Endothelial cell of umbilical vein (primary cell): ENCODE data around the gene TBC1D17. TPM values are rescaled to one million over a fixed set of nuclear protein-coding genes. Genes with fewer than 3 reads are reported as not detected.

Experiments
- BruUV-seq: library from RNA; stranded (reverse); fragments of 400-500 nt; replicated peaks from 2 replicates; lab custom pipeline; 2021; lab: Mats Ljungman, UMichigan
- CTCF ChIA-PET: fragments of 300-600, 350-600 bp; sonication (Branson Sonifier 250); formaldehyde crosslinking; loops from one replicate; lab custom pipeline; 2021; ENCODE audit warnings: antibody characterized with exemption, inconsistent platforms; lab: Charles Lee
- POLR2A ChIA-PET: fragments of 300-600, 350-600 bp; sonication (Branson Sonifier 250); formaldehyde crosslinking; loops from one replicate; lab custom pipeline; 2021; ENCODE audit warnings: antibody characterized with exemption, inconsistent platforms; lab: Charles Lee
- DNase-seq: peaks from one replicate; pipeline ENCODE4 v3.0.0-alpha.2; 2011; ENCODE audit warnings: low read depth, low spot score
- FAIRE-seq: peaks from 2 replicates; lab custom pipeline; 2011; peaks lifted over from hg19 to GRCh38; lab: Jason Lieb, UNC
- H2AFZ ChIP-seq: 2 replicates; pipeline ENCODE4 v1.6.0; 2012; ENCODE audit warnings: low read depth, low read length, control low read depth, inconsistent platforms
- H3K27ac ChIP-seq: 2 replicates; pipeline ENCODE4 v1.5.1; 2011; ENCODE audit warnings: low read depth, mild to moderate bottlenecking, control low read depth, low read length, moderate library complexity; ENCODE audit not compliant: insufficient read depth
- H3K27me3 ChIP-seq, 2 experiments: 2 replicates each; pipeline versions ENCODE4 v1.6.0 to v1.6.1; 2011; ENCODE audit warnings: low read length in 2 of 2, mixed read lengths in 1 of 2; ENCODE audit not compliant: control insufficient read depth in 2 of 2, insufficient read depth in 2 of 2
- H3K36me3 ChIP-seq, 2 experiments: 2 replicates in 1 of 2; 3 replicates in 1 of 2; pipeline ENCODE4 v1.5.1; 2011; ENCODE audit warnings: low read length in 2 of 2, mild to moderate bottlenecking in 1 of 2, moderate library complexity in 1 of 2; ENCODE audit not compliant: control insufficient read depth in 2 of 2, insufficient read depth in 2 of 2; ENCODE audit errors: extremely low read depth in 1 of 2
- H3K4me1 ChIP-seq: 3 replicates; pipeline ENCODE4 v1.5.1; 2011; ENCODE audit warnings: mild to moderate bottlenecking, low read length; ENCODE audit not compliant: control insufficient read depth, insufficient read depth; ENCODE audit errors: extremely low read depth
- H3K4me2 ChIP-seq: 2 replicates; pipeline ENCODE4 v1.6.1; 2011; ENCODE audit warnings: low read length, control low read depth, mixed read lengths; ENCODE audit not compliant: insufficient read depth
- H3K4me3 ChIP-seq, 3 experiments: fragments of 200-600 bp in 1 of 3; sonication (generic), shearing (Covaris generic) in 1 of 3; replicated peaks in 1 of 3; 2 replicates each; pipeline ENCODE4 v1.5.1; 2011 to 2016; ENCODE audit warnings: control low read depth in 3 of 3, low read length in 3 of 3, mild to moderate bottlenecking in 2 of 3, inconsistent platforms in 1 of 3, low read depth in 1 of 3, moderate library complexity in 1 of 3; ENCODE audit not compliant: insufficient read depth in 1 of 3
- H3K79me2 ChIP-seq: 2 replicates; pipeline ENCODE4 v1.6.0; 2012; ENCODE audit warnings: low read length, inconsistent platforms; ENCODE audit not compliant: control insufficient read depth, insufficient read depth
- H3K9ac ChIP-seq: replicated peaks from 2 replicates; pipeline ENCODE3; 2011; ENCODE audit warnings: low read length, control low read depth; ENCODE audit not compliant: insufficient read depth; ENCODE audit errors: extremely low read depth
- H3K9me1 ChIP-seq: replicated peaks from 3 replicates; pipeline ENCODE4 v1.6.0; 2011; ENCODE audit warnings: mild to moderate bottlenecking, low read length; ENCODE audit not compliant: control insufficient read depth, insufficient read depth; ENCODE audit errors: extremely low read depth
- H3K9me3 ChIP-seq: replicated peaks from 2 replicates; pipeline ENCODE4 v1.5.1; 2012; ENCODE audit warnings: low read length, inconsistent platforms; ENCODE audit not compliant: control insufficient read depth, insufficient read depth
- H4K20me1 ChIP-seq: replicated peaks from 2 replicates; pipeline ENCODE3; 2011; ENCODE audit warnings: mild to moderate bottlenecking, low read length; ENCODE audit not compliant: control insufficient read depth, insufficient read depth; ENCODE audit errors: extremely low read depth
- CTCF ChIP-seq, 2 donors: IDR thresholded peaks; 1 replicate in 1 of 2; 2 replicates in 1 of 2; pipeline ENCODE4 v1.5.1; 2011; ENCODE audit warnings: low read length in 2 of 2, mild to moderate bottlenecking in 2 of 2, moderate library complexity in 2 of 2, control low read depth in 1 of 2, inconsistent platforms in 1 of 2, low read depth in 1 of 2; ENCODE audit not compliant: insufficient read depth in 1 of 2; ENCODE audit errors: extremely low read depth in 1 of 2
- EZH2 ChIP-seq: IDR thresholded peaks from 2 replicates; pipeline ENCODE4 v1.6.1; 2012; ENCODE audit warnings: borderline replicate concordance, low read depth, mild to moderate bottlenecking, moderate library complexity, low read length, inconsistent platforms; ENCODE audit not compliant: severe bottlenecking
- FOS ChIP-seq: IDR thresholded peaks from 2 replicates; pipeline ENCODE4 v1.6.1; 2011; ENCODE audit warnings: mild to moderate bottlenecking, low read length, moderate library complexity, borderline replicate concordance; ENCODE audit not compliant: insufficient read depth
- GATA2 ChIP-seq: IDR thresholded peaks from 2 replicates; pipeline ENCODE4 v1.7.0; 2011; ENCODE audit warnings: low read depth, mild to moderate bottlenecking, moderate library complexity, mixed read lengths, low read length; ENCODE audit not compliant: insufficient read length, insufficient read depth
- JUN ChIP-seq: IDR thresholded peaks from 2 replicates; pipeline ENCODE4 v1.6.1; 2011; ENCODE audit warnings: borderline replicate concordance, low read depth; ENCODE audit not compliant: insufficient read length, insufficient read depth
- MAX ChIP-seq: IDR thresholded peaks from 2 replicates; pipeline ENCODE4 v1.6.1; 2011; ENCODE audit not compliant: insufficient read depth, insufficient read length
- MYC ChIP-seq: IDR thresholded peaks from one replicate; pipeline ENCODE4 v1.6.1; 2011; ENCODE audit warnings: mild to moderate bottlenecking, low read depth, low read length
- POLR2A ChIP-seq: IDR thresholded peaks from 2 replicates; pipeline ENCODE4 v1.6.1; 2012; ENCODE audit warnings: low read depth, mild to moderate bottlenecking, control low read depth, low read length
- POLR2AphosphoS5 ChIP-seq: IDR thresholded peaks from 2 replicates; pipeline ENCODE4 v1.6.1; 2012; ENCODE audit warnings: low read depth, mild to moderate bottlenecking, control low read depth, low read length, moderate library complexity; ENCODE audit not compliant: insufficient read depth
- dilution Hi-C: fragments of 300-500 bp; cut with MboI; formaldehyde crosslinking; loops from one replicate; pipeline ENCODE4 v1.15.0; 2019; ENCODE audit warnings: low sequenced_read_pairs; ENCODE audit not compliant: extremely low pct_ligation_motif_present
- intact Hi-C: fragments of 100-400 bp; cut with micrococcal nuclease; formaldehyde crosslinking; loops from one replicate; pipeline ENCODE4 v1.10.0; 2022
- polyA plus RNA-seq, 4 experiments: library from polyadenylated mRNA; depleted of rRNA in 3 of 4; stranded (reverse) in 3 of 4; unstranded in 1 of 4; fragments of >200 nt; gene quantifications; 2 replicates each; pipeline versions ENCODE4 v1.2.1 to v1.2.3, GENCODE V29; 2011 to 2012; ENCODE audit warnings: missing spikeins in 1 of 4
- total RNA-seq: library from RNA; stranded (reverse); gene quantifications from 2 replicates; pipeline ENCODE4 v1.2.3, GENCODE V29; 2021

The TBC1D17 gene
- total and polyA plus RNA-seq, 2 donors (not counting 3 experiments of a cell fraction or from before 2014, with no cell fraction given), result 34.2 to 39.3 TPM

- ChIA-PET CTCF (interaction anchor here (1.6 kb wide), 1 partner anchor 26 kb away, joined by 3 read pairs; no protein-coding TSS in a partner anchor), POLR2A (no interaction called here)
- no peak for DNase-seq
- Histone ChIP-seq H3K27ac (no peak overlapping the region), H2AFZ (no peak overlapping the region), H3K9me3 (no peaks in the 10 kb centered on the region), H4K20me1 (no peaks in the 10 kb centered on the region), H3K9me1 (no peaks in the 10 kb centered on the region), H3K36me3 (no peaks in the 10 kb centered on the region), H3K9ac (no peak overlapping the region), H3K27me3 (no peaks in the 10 kb centered on the region), H3K4me3 (no peak overlapping the region), H3K4me1 (peaks cover 13% of the 10 kb centered on the region), H3K79me2 (no peaks in the 10 kb centered on the region), H3K4me2 (no peak overlapping the region)
- BruUV-seq, result no TSS peak
- intact Hi-C loops (loop anchor here (2.0 kb wide), 1 partner anchor 33 kb away; the partner anchor contains the start of genes ATF5 and NUP62), dilution Hi-C loops (no loop called here)
- FAIRE-seq, result no peak
- no peak for TF ChIP-seq EZH2
- TF ChIP-seq POLR2AphosphoS5, result no peak
- TF ChIP-seq CTCF (IDR thresholded peaks at IDR 0.05; ENCODE audit: extremely low read depth in 1 of 2, insufficient read depth in 1 of 2, low read depth in 1 of 2, low read length in 2 of 2), result no peak
- TF ChIP-seq JUN, result no peak
- no peak for TF ChIP-seq POLR2A
- no peak for TF ChIP-seq MAX
- TF ChIP-seq GATA2, result no peak
- TF ChIP-seq FOS, result no peak
- no peak for TF ChIP-seq MYC
These were observed 18.2 kb downstream of the TBC1D17 start for GRCh38 chr19:49895566-49896297.
